ENCODE results near the gene OR9A2.

OR9A2 gene

DNA sequence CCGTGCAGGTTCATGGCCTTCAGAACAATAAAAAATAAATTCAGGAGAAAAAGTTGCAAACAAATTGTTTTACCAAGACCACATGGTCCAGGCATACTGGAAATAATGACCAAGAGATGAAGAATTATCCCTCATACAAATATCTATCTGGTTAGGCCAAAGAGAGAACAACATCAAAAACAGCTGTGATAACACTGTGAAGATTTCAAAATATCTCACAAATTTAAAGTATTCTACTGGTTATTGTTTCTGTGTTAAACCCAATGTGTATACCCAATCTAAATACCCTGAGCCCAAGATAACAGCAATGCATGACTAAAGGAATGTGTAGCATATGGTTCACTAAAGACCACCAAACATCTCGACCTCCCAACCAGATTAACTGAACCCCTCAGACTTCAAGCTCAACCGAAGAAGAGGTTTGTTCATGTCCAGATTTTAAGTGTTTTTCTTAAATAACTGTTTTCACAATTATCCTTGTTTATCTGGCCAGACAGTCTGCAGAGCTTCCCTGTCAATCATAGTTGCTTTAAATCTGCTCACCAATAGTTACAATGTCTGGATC lies 10.9 kb downstream of the OR9A2 start:
- Histone ChIP-seq H3K4me3 (ENCODE audit: low read length) (no peak overlapping the region), H3K9ac (ENCODE audit: low read length) (no peak overlapping the region), H3K4me1 (ENCODE audit: control insufficient read depth, insufficient read depth, low read length) (no peaks in the 10 kb centered on the region), H3K9me3 (ENCODE audit: control insufficient read depth, low read length) (no peaks in the 10 kb centered on the region), H3K36me3 (ENCODE audit: control insufficient read depth, insufficient read depth, low read length) (no peaks in the 10 kb centered on the region), H3K27me3 (ENCODE audit: control insufficient read depth, insufficient read depth, low read length) (no peaks in the 10 kb centered on the region)

DNA sequence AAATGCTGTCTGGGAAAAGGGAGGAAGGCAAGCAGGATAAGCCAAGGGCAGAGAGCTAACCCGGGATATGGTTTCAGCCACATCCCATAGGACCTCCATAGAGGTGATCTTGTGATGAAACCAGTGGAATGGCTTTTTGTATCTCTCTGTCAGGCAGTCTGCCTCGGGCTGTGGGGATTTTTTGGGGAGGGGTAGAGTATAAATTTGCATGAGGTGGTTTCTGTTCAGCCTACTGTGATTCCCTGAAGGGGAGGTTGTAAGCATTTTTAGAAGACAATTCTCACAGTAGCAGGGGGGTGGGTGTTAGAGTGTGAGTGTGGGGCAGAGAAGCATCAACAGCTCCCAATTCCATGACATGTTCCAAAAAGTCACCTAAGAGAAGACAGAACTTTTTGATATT lies 11.8 kb downstream of the OR9A2 start:
- no peak overlapping the region for H3K9ac ChIP-seq (ENCODE audit: low read length)
- no peak overlapping the region for H3K4me3 ChIP-seq (ENCODE audit: low read length)
- no peaks in the 10 kb centered on the region for H3K9me3 ChIP-seq (ENCODE audit: control insufficient read depth, low read length)
- no peaks in the 10 kb centered on the region for H3K27me3 ChIP-seq (ENCODE audit: control insufficient read depth, insufficient read depth, low read length)
- no peaks in the 10 kb centered on the region for H3K36me3 ChIP-seq (ENCODE audit: control insufficient read depth, insufficient read depth, low read length)
- H3K4me1 ChIP-seq (ENCODE audit: control insufficient read depth, insufficient read depth, low read length), result no peaks in the 10 kb centered on the region

DNA sequence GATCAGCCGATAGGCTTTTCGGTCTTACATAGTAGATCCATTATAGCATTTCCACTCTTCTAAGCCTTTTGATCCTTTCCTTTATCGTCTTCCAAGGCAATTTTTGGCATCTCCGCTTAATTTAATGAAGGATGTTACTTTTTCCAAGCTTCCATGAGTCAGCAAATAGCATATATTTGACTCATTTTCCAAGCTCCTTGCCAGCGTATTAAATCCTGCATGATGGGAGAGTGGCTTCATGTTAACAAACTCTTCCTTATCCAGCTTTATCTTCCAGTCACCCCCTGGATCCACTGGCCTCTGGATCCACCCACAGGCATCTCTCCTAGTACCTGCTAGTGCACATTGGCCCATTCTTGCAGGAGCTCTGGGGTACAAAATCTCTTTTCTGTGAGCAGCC lies 13.0 kb downstream of the OR9A2 start:
- Histone ChIP-seq H3K9me3 (ENCODE audit: control insufficient read depth, low read length) (no peaks in the 10 kb centered on the region), H3K27me3 (ENCODE audit: control insufficient read depth, insufficient read depth, low read length) (no peaks in the 10 kb centered on the region), H3K36me3 (ENCODE audit: control insufficient read depth, insufficient read depth, low read length) (no peaks in the 10 kb centered on the region), H3K9ac (ENCODE audit: low read length) (no peak overlapping the region), H3K4me3 (ENCODE audit: low read length) (no peak overlapping the region), H3K4me1 (ENCODE audit: control insufficient read depth, insufficient read depth, low read length) (no peaks in the 10 kb centered on the region)

DNA sequence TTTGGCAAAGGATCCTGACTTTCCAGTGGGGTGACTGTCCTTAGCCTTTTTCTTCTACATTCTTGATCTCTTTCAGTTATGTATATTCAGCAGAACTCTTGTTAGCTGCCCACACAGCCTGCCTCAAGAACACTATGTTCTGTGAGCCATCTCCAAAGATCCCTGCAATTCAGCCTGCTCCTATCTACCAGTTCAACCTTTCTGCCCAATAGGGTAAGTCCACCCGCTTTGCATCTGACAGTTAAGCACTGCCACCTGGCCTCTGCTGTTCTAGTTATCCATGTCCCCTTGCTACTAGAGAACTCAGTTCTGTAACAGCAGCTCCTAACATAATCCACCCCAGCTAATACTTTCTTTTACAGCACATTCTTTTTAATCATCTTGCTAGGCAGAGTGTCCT lies 13.5 kb downstream of the OR9A2 start:
- Histone ChIP-seq H3K4me3 (ENCODE audit: low read length) (no peak overlapping the region), H3K4me1 (ENCODE audit: control insufficient read depth, insufficient read depth, low read length) (no peaks in the 10 kb centered on the region), H3K9me3 (ENCODE audit: control insufficient read depth, low read length) (no peaks in the 10 kb centered on the region), H3K36me3 (ENCODE audit: control insufficient read depth, insufficient read depth, low read length) (no peaks in the 10 kb centered on the region), H3K9ac (ENCODE audit: low read length) (no peak overlapping the region), H3K27me3 (ENCODE audit: control insufficient read depth, insufficient read depth, low read length) (no peaks in the 10 kb centered on the region)

DNA sequence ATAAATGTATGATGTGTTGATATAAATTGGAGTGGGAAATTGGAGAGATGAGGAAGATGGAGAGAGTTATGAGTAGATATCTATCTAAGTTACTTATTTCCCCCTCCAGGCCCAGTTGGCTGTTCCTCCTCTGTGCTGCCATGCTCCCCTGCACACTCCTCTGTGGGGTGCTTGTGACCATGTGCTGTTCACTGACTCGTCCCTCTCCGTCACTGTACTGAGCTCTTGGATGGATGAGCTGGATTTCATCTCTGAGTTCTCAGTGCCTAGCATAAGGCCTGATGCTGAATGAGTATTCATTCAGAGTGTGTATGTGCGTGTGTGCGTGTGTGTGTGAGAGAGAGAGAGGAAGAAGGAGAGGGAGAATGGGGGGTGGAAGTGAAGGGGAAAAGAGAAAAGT lies 14.5 kb downstream of the OR9A2 start:
- H3K4me1 ChIP-seq (ENCODE audit: control insufficient read depth, insufficient read depth, low read length), result no peaks in the 10 kb centered on the region
- H3K9me3 ChIP-seq (ENCODE audit: control insufficient read depth, low read length), result no peaks in the 10 kb centered on the region
- no peak overlapping the region for H3K4me3 ChIP-seq (ENCODE audit: low read length)
- no peaks in the 10 kb centered on the region for H3K36me3 ChIP-seq (ENCODE audit: control insufficient read depth, insufficient read depth, low read length)
- no peaks in the 10 kb centered on the region for H3K27me3 ChIP-seq (ENCODE audit: control insufficient read depth, insufficient read depth, low read length)
- no peak overlapping the region for H3K9ac ChIP-seq (ENCODE audit: low read length)

DNA sequence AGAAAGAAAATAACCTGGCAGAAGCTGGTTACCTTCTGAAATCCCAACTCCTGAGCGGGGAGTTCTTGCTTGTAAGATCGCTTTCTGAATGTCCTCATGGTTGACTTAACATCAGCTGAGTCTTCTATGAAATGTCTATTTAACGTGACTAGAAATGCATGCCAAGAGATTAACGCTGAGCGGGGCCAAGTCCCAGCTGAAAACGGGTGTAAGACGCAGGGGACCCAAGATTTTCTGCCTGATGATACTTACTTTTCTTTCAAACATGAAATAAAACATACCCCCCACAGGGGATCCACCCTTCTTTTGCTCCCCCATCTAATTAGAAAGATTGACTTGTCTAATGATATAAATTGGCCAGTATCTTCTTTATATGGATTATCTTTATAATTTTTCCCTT lies 14.9 kb downstream of the OR9A2 start:
- H3K4me3 ChIP-seq (ENCODE audit: low read length), result no peak overlapping the region
- no peaks in the 10 kb centered on the region for H3K4me1 ChIP-seq (ENCODE audit: control insufficient read depth, insufficient read depth, low read length)
- no peaks in the 10 kb centered on the region for H3K9me3 ChIP-seq (ENCODE audit: control insufficient read depth, low read length)
- no peaks in the 10 kb centered on the region for H3K27me3 ChIP-seq (ENCODE audit: control insufficient read depth, insufficient read depth, low read length)
- H3K9ac ChIP-seq (ENCODE audit: low read length), result no peak overlapping the region
- H3K36me3 ChIP-seq (ENCODE audit: control insufficient read depth, insufficient read depth, low read length), result no peaks in the 10 kb centered on the region

DNA sequence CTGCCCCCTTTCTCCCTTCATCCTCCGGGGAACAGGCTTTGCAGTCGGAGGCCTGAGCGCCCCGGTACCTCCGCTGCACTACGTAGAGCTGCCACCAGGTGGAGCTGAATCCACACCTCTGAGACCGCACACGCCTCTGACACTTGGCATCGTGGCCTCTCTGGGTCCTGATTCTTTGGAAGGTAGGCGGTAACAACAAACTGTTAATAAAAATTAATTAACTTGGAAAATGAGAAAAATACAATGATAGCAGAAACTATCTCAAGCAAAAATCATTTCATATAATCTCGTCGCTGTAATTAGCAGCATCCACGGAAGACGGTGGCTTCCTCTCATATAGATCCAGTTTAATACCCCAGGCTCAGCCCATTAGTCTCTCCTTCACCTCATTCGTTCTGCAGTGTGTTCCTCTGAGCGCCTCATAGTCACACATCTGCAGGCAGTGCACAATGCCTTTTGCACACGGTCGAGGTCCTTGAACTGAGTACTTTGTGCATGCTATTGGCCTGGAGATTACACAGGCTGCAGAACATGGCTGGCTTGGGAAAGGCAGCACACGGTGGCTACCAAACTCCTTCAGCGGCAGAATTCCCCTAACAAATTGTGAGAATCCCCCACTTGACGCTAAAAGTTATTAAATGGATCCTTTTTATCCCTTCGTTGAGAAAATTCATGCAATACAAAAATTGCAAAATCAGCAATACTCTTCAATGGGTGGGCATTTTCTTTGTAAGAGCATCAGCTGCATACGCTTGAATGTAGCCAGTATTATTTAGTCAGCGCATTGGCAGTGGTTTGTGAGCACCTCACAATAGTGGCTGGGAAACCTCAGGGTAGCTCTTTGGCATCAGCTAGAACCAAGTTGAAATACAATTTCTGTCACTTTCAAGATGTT lies 18.7 kb downstream of the OR9A2 start:
- H3K4me1 ChIP-seq (ENCODE audit: control insufficient read depth, insufficient read depth, low read length), result no peaks in the 10 kb centered on the region
- no peak overlapping the region for H3K9ac ChIP-seq (ENCODE audit: low read length)
- H3K27me3 ChIP-seq (ENCODE audit: control insufficient read depth, insufficient read depth, low read length), result no peaks in the 10 kb centered on the region
- no peaks in the 10 kb centered on the region for H3K36me3 ChIP-seq (ENCODE audit: control insufficient read depth, insufficient read depth, low read length)
- H3K9me3 ChIP-seq (ENCODE audit: control insufficient read depth, low read length), result no peaks in the 10 kb centered on the region
- H3K4me3 ChIP-seq (ENCODE audit: low read length), result no peak overlapping the region

DNA sequence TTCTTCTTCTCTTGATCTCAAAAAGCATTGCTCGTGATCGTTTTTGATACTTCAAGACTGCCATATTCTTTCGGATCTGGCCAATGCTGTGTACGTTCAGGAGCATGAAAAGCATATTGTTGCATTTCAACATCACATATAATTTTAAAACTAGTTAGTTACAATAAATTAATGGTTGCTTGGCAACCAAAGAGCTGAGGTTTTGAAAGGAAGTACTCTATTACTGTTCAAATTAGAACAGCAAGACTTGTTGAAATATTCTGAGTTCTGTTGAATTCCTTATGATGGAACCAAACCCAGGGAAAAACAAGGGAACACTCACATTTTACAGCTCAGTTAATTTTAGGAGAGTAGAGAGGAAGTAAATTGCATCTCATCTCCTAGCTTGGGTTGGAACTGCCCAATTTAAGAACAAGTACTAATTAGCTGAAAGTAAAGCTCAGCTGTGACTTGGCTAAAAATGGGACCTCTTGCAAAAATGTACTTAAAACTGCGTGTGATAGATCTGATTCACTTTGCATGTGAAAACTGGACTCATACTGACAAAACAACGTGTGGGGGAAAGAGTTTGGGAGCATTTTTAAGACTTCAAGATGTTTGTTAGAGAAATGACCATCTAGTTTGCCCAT lies 21.2 kb downstream of the OR9A2 start:
- Histone ChIP-seq H3K4me3 (ENCODE audit: low read length) (no peak overlapping the region), H3K36me3 (ENCODE audit: control insufficient read depth, insufficient read depth, low read length) (no peaks in the 10 kb centered on the region), H3K9me3 (ENCODE audit: control insufficient read depth, low read length) (no peaks in the 10 kb centered on the region), H3K27me3 (ENCODE audit: control insufficient read depth, insufficient read depth, low read length) (no peaks in the 10 kb centered on the region), H3K4me1 (ENCODE audit: control insufficient read depth, insufficient read depth, low read length) (no peaks in the 10 kb centered on the region), H3K9ac (ENCODE audit: low read length) (no peak overlapping the region)

DNA sequence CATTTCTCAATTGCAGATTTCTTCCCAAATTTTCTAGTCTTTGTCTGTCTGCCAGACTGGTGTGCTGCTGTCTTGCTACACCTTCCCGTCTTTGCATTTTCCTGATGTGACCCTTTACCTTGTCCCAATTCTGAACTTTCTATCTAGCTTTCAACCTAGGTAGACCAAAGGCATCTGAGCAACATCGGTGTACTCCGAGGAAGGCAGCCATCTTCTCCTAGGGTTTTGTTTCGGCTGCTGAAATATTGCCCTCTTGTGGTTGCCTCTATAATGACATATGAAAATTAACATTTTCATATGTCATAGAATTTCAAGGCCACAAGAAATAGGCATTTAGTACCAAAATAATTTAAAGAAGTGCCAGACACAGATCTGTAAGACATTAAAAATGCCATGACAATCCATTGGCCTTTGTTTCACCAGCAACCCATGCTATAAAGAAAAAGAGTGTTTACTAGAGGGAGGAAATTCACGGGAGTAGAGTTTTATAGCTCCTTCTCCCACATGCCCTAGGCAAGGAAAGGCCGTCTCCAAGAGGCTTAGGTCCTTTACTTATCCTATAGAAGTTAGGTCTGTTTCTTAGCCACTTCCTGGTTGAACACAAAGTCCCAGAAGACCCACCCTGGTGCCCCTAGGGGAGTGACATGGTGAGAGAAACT lies 23.4 kb downstream of the OR9A2 start:
- Histone ChIP-seq H3K9ac (ENCODE audit: low read length) (no peak overlapping the region), H3K9me3 (ENCODE audit: control insufficient read depth, low read length) (no peaks in the 10 kb centered on the region), H3K27me3 (ENCODE audit: control insufficient read depth, insufficient read depth, low read length) (no peaks in the 10 kb centered on the region), H3K4me3 (ENCODE audit: low read length) (peak overlapping the region; percentile 7), H3K36me3 (ENCODE audit: control insufficient read depth, insufficient read depth, low read length) (no peaks in the 10 kb centered on the region), H3K4me1 (ENCODE audit: control insufficient read depth, insufficient read depth, low read length) (no peaks in the 10 kb centered on the region)

DNA sequence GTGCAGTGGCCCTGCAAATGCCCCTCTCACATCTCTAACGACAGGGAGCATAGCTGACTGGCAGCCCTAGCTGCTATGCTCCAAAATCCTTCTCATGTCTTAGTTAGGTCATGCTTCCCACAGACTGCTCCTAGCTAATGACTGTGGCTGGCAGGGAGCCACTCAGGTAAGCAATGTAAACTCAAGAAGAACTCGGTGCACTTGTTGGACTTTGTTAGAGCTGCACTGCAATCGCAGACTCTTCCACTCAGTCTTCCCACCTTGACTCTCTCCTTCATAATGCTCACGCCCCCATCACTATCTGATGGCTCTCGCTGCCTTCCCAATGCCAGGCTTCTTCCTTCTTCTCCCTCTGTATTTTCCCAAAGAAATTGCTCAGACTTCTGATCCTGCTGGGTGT lies 24.0 kb downstream of the OR9A2 start:
- Histone ChIP-seq H3K4me3 (ENCODE audit: low read length) (peak overlapping the region; percentile 7), H3K27me3 (ENCODE audit: control insufficient read depth, insufficient read depth, low read length) (no peaks in the 10 kb centered on the region), H3K36me3 (ENCODE audit: control insufficient read depth, insufficient read depth, low read length) (no peaks in the 10 kb centered on the region), H3K4me1 (ENCODE audit: control insufficient read depth, insufficient read depth, low read length) (no peaks in the 10 kb centered on the region), H3K9me3 (ENCODE audit: control insufficient read depth, low read length) (no peaks in the 10 kb centered on the region), H3K9ac (ENCODE audit: low read length) (no peak overlapping the region)

DNA sequence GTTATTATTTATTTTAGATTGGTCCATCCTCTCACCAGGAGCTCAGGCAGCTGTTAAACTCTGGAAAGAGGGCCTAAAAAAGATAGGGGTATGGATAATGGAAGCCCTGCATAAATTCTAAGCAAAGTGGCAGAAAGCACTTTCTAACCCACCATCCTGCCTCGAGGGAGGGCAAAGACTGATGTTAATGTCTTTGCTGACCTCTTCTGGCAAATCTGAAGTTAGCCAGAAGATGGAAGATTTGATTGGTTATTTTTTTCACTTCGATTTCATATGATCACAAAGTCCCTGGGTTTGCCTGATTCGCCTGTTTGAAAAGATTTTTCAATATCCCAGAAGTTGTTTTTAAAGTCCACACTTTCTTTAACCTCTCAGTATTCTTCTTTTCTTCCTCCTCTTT lies 24.8 kb downstream of the OR9A2 start:
- no peak overlapping the region for H3K9ac ChIP-seq (ENCODE audit: low read length)
- no peak overlapping the region for H3K4me3 ChIP-seq (ENCODE audit: low read length)
- no peaks in the 10 kb centered on the region for H3K4me1 ChIP-seq (ENCODE audit: control insufficient read depth, insufficient read depth, low read length)
- no peaks in the 10 kb centered on the region for H3K27me3 ChIP-seq (ENCODE audit: control insufficient read depth, insufficient read depth, low read length)
- no peaks in the 10 kb centered on the region for H3K36me3 ChIP-seq (ENCODE audit: control insufficient read depth, insufficient read depth, low read length)
- H3K9me3 ChIP-seq (ENCODE audit: control insufficient read depth, low read length), result no peaks in the 10 kb centered on the region

DNA sequence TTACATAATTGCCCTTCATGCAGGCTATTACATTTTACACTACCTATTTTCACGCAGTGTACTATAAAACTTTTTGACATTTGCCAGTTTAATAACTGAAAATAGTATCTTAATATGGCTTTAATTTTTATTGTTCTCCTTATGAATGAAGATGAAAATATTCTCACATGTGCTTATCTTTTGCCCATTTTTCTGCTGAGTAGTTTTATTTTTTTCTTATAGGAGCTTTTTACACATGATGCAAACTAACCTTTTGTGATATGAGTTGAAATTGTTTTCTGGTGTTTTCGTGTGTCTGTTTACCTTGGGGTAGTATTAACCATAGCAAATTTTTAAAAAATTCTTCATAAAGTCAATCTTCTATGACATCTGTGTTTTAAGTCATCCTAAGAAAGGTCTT lies 26.3 kb downstream of the OR9A2 start:
- Histone ChIP-seq H3K36me3 (ENCODE audit: control insufficient read depth, insufficient read depth, low read length) (no peaks in the 10 kb centered on the region), H3K27me3 (ENCODE audit: control insufficient read depth, insufficient read depth, low read length) (no peaks in the 10 kb centered on the region), H3K4me3 (ENCODE audit: low read length) (no peak overlapping the region), H3K9ac (ENCODE audit: low read length) (no peak overlapping the region), H3K4me1 (ENCODE audit: control insufficient read depth, insufficient read depth, low read length) (no peaks in the 10 kb centered on the region), H3K9me3 (ENCODE audit: control insufficient read depth, low read length) (no peaks in the 10 kb centered on the region)
